C4-2B (cell line): ENCODE data around the gene GPATCH3.

ENCODE experiments used
- ZFX ChIP-seq: fragments of 450-650 bp; IDR thresholded peaks from 2 replicates; pipeline ENCODE4 v1.6.1; 2017
- TF ChIP-seq, protein P1 (sequence below): fragments of 450-650 bp; conservative IDR thresholded peaks from 2 replicates; pipeline ENCODE4 v1.5.1; 2017; ENCODE audit warnings: mild to moderate bottlenecking

DNA sequence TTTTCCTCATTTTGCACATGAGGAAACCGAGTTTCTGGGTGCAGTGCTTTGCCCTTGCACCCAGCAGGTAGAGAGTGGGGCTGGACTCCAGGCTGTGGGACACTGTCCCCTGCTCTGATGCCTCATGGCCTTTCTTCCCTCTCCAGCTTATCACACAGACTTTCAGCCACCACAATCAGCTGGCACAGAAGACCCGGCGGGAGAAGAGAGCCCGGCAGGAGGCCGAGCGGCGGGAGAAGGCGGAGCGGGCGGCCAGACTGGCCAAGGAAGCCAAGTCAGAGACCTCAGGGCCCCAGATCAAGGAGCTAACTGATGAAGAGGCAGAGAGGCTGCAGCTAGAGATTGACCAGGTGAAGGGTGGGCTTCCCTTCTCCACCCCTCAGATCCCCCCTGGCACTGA lies 41.0 kb upstream of the GPATCH3 start:
- TF ChIP-seq, protein P1, sequence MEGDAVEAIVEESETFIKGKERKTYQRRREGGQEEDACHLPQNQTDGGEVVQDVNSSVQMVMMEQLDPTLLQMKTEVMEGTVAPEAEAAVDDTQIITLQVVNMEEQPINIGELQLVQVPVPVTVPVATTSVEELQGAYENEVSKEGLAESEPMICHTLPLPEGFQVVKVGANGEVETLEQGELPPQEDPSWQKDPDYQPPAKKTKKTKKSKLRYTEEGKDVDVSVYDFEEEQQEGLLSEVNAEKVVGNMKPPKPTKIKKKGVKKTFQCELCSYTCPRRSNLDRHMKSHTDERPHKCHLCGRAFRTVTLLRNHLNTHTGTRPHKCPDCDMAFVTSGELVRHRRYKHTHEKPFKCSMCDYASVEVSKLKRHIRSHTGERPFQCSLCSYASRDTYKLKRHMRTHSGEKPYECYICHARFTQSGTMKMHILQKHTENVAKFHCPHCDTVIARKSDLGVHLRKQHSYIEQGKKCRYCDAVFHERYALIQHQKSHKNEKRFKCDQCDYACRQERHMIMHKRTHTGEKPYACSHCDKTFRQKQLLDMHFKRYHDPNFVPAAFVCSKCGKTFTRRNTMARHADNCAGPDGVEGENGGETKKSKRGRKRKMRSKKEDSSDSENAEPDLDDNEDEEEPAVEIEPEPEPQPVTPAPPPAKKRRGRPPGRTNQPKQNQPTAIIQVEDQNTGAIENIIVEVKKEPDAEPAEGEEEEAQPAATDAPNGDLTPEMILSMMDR: no peak
- TF ChIP-seq ZFX: no peak
